Measurements from ENCODE around the gene HOXD4.

Gene HOXD4

GRCh38 chr2:176188774-176189680 lies 37.7 kb downstream of the HOXD4 start:
- DNase-seq (ENCODE audit: low spot score), result no peak

GRCh38 chr2:176189681-176190641 lies 38.6 kb downstream of the HOXD4 start:
- DNase-seq (ENCODE audit: low spot score), result no peak

- DNase-seq (ENCODE audit: low spot score), result no peak
Observed at GRCh38 chr2:176192351-176192750, 41.0 kb downstream of the HOXD4 start.

GRCh38 chr2:176193048-176193447 lies 41.7 kb downstream of the HOXD4 start:
- no peak for DNase-seq (ENCODE audit: low spot score)

- no peak for DNase-seq (ENCODE audit: low spot score)
Observed at GRCh38 chr2:176199902-176200301, 48.6 kb downstream of the HOXD4 start.

- no peak for DNase-seq (ENCODE audit: low spot score)
Observed at GRCh38 chr2:176200971-176201370, 49.6 kb downstream of the HOXD4 start.

GRCh38 chr2:176202491-176202890 lies 51.1 kb downstream of the HOXD4 start:
- DNase-seq (ENCODE audit: low spot score), result no peak
